GM20431 (cell line): ENCODE measurements around the gene TEKT5.

Experiments
- in situ Hi-C: fragments of 300-500 bp; cut with MseI, MboI; formaldehyde crosslinking; loops from one replicate; pipeline ENCODE4 v1.15.0; 2020; ENCODE audit warnings: low sequenced_read_pairs; ENCODE audit not compliant: unreplicated experiment

Gene TEKT5

GRCh38 chr16:10616756-10617640 lies 77.7 kb downstream of the TEKT5 start:
- in situ Hi-C loops, result no loop called here

GRCh38 chr16:10616419-10616755 lies 78.3 kb downstream of the TEKT5 start:
- in situ Hi-C loops, result no loop called here

- in situ Hi-C loops, result no loop called here
Observed at GRCh38 chr16:10614685-10615084, 80.0 kb downstream of the TEKT5 start.

DNA sequence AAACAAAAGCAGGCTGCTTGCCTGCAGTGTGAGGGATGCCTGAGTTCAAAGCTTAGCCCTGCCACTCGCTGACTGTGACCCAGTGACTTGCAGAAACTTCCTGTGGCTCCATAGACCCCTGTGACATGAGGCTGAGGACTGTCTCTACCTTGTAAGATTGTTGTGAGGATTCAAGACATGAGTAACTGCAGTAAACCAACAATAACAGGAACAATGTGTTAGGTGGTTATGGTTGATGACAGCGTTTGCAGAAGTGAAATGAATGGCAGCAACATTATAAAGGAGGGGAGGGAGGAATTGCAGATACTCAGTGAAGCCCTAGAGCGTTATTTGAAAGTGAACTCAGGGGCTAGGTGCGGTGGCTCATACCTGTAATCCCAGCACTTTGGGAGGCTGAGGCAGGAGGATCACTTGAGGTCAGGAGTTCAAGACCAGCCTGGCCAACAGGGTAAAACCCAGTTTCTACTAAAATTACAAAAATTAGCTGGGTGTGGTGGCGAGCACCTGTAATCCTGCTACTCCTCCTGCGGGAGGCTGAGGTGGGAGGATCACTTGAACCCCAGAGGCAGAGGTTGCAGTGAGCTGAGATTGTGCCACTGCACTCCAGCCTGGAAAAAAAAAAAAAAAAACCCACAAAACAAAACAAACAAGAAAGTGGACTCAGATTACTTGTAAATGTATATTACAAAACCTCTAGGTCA lies 80.8 kb downstream of the TEKT5 start:
- in situ Hi-C loops, result no loop called here

DNA sequence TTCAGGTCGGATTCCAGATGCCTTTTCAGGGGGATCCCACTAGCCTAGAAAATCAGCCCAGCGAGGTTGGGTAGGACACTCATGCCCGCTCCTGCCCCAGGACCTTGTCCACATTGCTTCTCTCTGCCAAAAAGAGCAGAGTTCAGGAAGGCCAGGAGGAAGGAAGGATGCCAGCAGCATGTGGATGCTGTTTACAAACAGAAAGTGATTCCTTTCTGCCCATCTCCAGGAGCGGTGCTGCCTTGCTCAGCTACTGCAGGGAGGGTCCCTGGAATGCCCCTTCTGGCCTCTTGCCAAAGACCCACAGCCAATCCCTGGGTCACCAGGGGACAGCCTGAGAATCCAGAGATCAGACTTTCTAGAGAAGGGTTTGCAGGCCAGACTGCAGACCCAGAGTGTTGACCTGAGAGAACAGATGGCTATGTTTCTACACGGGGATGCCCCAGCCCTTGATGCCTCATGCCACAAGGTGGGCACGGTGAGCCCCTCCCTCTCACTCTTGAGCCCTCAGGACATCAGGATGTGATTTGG lies 82.0 kb downstream of the TEKT5 start:
- in situ Hi-C loops, result no loop called here

DNA sequence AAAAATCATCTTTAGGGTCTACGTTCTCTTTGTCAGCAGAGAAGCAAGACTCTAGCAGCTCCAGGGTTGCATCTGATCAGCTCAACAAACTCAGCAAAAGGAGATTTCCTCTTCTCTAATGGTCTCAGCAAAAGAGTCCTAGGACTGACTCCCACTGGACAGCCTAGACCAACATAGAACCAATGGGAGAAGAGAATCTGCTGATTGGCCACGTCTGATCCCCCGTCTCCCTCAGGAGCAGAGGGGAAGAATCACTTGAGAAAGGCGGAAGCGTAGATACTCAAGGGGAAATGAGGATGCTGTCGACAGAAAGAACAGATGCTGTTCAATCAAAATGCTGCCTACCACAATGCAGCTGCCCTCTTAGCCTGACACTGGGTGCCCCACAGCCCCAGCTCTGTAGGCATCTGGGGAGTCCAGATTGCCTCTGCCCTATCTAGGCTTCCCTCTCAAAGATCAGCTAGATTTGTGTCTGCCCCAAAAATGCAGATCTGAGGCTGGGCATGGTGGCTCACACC lies 82.8 kb downstream of the TEKT5 start:
- in situ Hi-C loops, result no loop called here

GRCh38 chr16:10610499-10611184 lies 84.1 kb downstream of the TEKT5 start:
- in situ Hi-C loops, result no loop called here

GRCh38 chr16:10609402-10609774 lies 85.3 kb downstream of the TEKT5 start:
- in situ Hi-C loops, result no loop called here

- in situ Hi-C loops, result no loop called here
Observed at GRCh38 chr16:10608687-10609401, 85.9 kb downstream of the TEKT5 start.

DNA sequence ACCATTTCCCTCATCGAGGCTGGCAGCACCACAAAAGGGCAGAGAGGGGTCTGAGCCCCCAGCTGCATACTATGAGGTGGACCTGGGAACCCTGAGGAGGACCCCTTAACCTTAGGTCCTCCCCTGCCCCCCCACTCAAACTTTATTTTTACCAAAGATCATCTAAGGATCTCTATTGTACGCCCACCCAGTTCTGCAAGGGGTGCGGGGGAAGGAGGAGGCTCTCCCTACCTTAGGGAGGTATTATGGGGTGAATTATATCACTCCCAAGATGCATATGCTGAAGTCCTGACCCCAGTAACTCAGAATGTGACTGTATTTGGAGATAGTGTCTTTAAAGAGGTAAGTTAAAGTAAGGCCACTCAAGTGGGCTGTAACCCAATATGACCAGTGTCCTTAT lies 87.6 kb downstream of the TEKT5 start:
- in situ Hi-C loops, result no loop called here

DNA sequence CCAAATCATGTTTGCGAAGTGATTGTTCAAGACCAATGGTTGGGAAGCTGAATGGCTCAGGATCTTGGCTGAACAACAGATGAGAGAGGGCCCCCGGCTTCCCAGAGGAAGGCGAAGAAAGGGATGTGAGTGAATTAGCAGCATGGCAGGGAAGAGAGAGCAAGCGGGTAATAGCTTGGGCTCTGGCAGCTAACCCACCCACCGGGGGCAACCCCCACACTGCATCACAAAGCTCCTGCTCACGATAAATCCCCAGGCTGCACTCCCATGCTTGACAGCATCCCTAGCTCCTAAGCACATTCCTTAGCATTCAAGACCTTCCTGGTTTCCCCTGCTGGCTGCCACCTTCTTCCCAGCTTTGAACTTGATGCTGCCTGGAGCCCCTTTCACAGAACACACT lies 88.1 kb downstream of the TEKT5 start:
- in situ Hi-C loops, result no loop called here

- in situ Hi-C loops, result no loop called here
Observed at GRCh38 chr16:10605636-10606035, 89.1 kb downstream of the TEKT5 start.

DNA sequence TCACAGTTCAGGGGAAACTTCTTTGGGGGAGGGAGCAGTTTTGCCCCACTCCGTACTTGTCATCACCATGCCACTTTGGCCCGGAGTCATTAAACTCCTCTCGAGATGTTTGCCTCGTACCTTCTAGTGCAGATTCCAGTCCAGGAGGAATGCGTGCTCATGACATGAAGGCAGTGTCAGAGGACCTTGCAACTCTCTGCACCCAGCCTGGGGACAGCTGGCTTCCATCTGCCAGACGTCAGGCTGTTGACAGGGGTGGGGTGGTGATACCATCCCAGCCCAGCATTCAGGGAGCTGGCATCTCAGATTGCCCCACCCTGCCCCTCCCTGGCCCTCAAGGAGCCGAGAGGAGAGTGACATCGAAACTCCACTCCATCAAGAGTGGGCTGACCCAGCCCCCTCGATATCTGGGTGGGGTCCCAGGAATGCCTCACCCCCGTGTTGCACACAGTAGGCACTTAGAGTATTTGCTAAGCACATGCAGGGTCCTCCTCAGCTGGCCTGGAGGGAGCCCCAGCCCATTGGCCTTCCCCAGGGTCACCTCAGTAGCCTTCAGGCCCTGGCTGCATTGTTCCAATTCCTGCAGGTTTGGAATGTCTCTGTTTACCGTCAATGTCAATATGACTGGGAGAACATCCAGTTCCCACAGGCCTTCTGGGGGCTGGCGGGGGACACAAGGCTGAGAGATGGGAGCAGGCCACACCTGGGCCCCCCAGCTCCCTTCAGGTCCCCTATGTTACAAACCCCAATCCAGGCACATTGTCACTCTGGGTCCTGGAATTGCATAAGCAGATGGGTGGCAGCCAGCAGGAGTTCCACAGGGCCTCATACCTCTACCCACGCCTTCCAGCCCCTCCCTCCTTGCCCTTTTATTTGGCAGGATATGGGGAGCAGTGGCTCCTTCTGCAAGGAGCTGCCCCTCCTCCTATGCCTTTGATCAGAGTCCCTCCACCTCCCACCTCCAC lies 93.0 kb downstream of the TEKT5 start:
- in situ Hi-C loops, result no loop called here

- in situ Hi-C loops, result no loop called here
Observed at GRCh38 chr16:10600782-10601443, 93.8 kb downstream of the TEKT5 start.

DNA sequence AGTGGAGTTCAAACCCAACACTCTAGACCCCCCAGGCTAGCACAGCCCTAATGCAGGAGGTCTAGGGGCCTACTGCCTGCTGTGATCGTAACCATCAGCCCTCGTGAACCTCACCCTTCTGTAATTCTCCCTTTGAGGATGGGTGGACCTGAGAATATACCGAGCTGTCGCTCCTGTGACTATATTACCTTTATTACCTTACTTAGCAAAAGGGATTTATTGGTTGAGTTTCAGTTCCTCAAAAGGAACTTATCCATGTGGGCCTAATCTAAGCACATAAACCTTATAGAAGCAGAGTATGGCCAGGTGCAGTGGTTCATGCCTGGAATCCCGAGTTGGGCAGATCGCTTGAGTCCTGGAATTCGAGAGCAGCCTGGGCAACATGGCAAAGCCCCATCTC lies 95.1 kb downstream of the TEKT5 start:
- in situ Hi-C loops, result no loop called here

DNA sequence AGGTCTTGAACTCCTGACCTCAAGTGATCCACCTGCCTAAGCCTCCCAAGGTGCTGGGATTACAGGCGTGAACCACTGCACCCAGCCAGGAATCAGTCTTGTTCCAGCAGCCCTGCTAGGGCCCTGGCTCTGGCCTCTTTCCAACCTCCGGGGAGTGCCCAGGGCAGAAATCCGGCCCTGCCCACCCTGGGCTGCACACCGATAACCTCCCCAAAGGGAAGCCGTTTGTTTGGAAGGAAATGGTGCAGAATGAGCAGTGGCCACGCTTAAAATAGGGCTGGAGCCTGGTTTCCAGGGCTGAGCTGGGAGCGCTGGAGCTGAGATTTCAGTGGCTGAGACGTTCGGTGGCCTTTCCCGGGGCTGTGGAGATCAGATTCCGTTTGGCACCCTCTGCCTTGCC lies 96.6 kb downstream of the TEKT5 start:
- in situ Hi-C loops, result no loop called here

DNA sequence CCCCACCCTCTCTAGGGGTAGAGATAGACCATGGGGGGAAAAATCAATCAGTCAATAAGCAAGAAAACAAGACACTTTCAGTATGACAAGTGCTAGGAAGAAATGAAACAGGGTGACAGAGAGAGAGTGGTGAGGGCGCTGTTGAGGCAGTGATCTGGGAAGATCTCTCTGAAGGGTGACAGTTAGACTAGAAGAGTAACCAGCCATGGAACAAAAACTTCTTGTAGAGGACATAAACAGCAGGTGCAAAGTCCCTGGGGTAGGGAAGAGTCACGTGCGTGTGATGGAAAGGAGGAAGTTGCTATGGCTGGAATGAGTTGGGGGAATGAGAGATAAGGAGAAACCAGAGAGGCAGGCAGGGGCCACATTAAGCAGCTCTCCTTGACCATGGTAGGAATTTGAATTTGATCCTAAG lies 97.5 kb downstream of the TEKT5 start:
- in situ Hi-C loops, result no loop called here

DNA sequence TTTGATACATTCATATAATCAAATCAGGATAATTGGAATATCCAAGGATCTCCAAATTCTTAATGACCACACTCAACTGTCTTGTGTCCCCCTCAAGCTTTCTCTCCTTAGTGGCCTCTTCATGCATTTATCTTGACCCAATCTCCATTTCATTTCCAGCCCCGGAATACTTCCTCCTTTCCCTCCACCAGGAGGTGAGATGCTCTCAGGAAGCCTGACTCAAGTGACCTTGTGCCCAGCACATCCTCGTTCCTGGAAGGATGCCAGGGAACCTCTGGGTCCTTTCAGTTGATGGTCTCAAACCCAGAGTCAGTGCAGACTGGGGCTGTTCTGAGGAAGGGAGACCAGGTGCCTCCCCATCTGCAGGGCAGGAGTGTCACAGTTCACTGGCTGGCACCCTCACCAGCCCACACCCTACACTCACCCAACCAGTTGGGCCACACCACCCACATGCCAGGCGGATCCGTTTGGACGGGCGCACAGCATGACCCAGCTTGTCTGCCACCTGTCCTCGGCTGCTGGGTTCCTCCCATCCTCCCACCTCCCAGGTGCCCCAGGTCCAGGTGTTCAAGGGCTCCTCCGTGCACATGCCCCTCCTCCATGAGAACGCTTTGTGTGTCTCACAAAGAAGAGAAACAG lies 100.3 kb downstream of the TEKT5 start:
- in situ Hi-C loops, result no loop called here
